Inflammatory macrophage (primary cell): ENCODE measurements around the gene CCND2.

Source experiments
- DNase-seq, 2 donors: peaks; one replicate each; pipeline ENCODE4 v3.0.0-alpha.2; 2020 to 2022

CCND2 gene

GRCh38 chr12:4293299-4293965 is 19.9 kb downstream of the CCND2 start:
- peak in 1 of 2 donors; percentile 84 for DNase-seq

- DNase-seq, result peak in 1 of 2 donors; percentile 12
Measured at GRCh38 chr12:4293966-4294505, 20.5 kb downstream of the CCND2 start.

GRCh38 chr12:4296751-4297150 is 23.2 kb downstream of the CCND2 start:
- DNase-seq, result no peak

GRCh38 chr12:4297617-4298016 is 24.1 kb downstream of the CCND2 start:
- no peak for DNase-seq

- no peak for DNase-seq
Measured at GRCh38 chr12:4300883-4301282, 27.3 kb downstream of the CCND2 start.

- DNase-seq, result no peak
Measured at GRCh38 chr12:4301932-4302501, 28.5 kb downstream of the CCND2 start.

GRCh38 chr12:4302881-4303280 is 29.3 kb downstream of the CCND2 start:
- no peak for DNase-seq

- DNase-seq, result no peak
Measured at GRCh38 chr12:4303750-4304149, 30.2 kb downstream of the CCND2 start.

- DNase-seq, result peak; percentile 47 to 56
Measured at GRCh38 chr12:4307593-4308333, 34.2 kb downstream of the CCND2 start.

- DNase-seq, result no peak
Measured at GRCh38 chr12:4308334-4308950, 34.9 kb downstream of the CCND2 start.

- DNase-seq, result no peak
Measured at GRCh38 chr12:4311776-4312175, 38.2 kb downstream of the CCND2 start.

GRCh38 chr12:4312251-4312650 is 38.7 kb downstream of the CCND2 start:
- no peak for DNase-seq

- no peak for DNase-seq
Measured at GRCh38 chr12:4320497-4320852, 46.9 kb downstream of the CCND2 start.

- DNase-seq, result peak; percentile 97 to 99
Measured at GRCh38 chr12:4320853-4321701, 47.5 kb downstream of the CCND2 start, which contains the start of gene TIGAR. TIGAR (plus strand) TSS chr12:4321213; CDS start chr12:4321272, 59 bp downstream.

GRCh38 chr12:4322726-4323125 is 49.2 kb downstream of the CCND2 start:
- peak; percentile 44 to 66 for DNase-seq
